ENCODE data around the gene OSBPL10. TPM values are rescaled to one million over a fixed set of nuclear protein-coding genes. Genes with fewer than 3 reads are reported as not detected.

The OSBPL10 gene
- total and polyA plus RNA-seq, 9 donors = 2.5 to 36.6 (median 10.6) TPM

DNA sequence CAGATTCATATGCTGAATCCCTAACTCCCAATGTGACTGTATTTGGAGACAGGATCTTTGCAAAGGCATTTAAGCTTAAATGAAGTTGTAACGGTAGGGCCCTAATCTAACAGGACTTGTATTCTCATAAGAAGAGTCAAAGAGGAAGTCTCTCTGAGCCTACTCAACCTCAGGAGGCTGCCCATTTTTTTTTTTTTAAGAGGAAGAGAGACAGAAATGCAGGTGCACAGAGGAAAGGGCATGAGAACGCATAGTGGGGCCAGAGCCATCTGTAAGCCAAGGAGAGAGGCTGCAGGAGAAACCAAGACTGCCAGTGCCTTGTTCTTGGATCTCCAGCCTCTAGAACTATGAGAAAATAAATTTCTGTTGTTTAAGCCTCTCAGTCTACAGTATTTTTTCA is 28.9 kb upstream of the OSBPL10 start:
- Histone ChIP-seq H3K9me3 (no peaks in the 10 kb centered on the region), H3K36me3 (no peaks in the 10 kb centered on the region), H3K27me3 (no peaks in the 10 kb centered on the region), H3K4me3 (no peak overlapping the region), H3K27ac (no peak overlapping the region), H3K4me1 (ENCODE audit: insufficient read depth) (no peaks in the 10 kb centered on the region)
- intact Hi-C loops (cut with DNase I) = no loop called here
- TF ChIP-seq EP300 (IDR thresholded peaks at IDR 0.05) (no peak), POLR2A (IDR thresholded peaks at IDR 0.05) (no peak)
- no peak for DNase-seq
- WGBS, 3 donors = 91 to 95% (median 95%) methylated on average over 2 of the region's 2 CpGs

DNA sequence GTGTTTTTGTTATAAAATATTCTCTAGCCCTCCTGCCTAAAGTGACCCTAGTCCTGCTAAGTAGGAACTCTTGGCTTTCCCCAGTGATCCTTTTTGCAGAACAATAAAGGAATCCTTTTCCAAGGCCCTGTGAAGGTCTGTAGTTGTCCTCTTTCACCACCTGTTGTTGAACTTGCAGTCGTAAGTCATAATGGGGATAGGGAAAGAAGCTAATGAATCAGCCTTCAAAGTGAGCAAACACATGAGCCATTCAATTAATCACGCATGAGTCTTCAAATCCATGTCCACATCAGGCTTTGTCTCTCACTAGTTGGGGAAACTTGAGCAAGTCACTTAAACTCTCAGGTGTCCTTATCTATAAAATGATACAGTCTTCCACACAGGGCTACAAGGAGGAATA is 28.0 kb upstream of the OSBPL10 start:
- H3K27me3 ChIP-seq = no peaks in the 10 kb centered on the region
- H3K9me3 ChIP-seq = no peaks in the 10 kb centered on the region
- no peaks in the 10 kb centered on the region for H3K36me3 ChIP-seq
- WGBS, 3 donors = 85 to 91% (median 91%) methylated on average over 2 of the region's 2 CpGs
- no peaks in the 10 kb centered on the region for H3K4me1 ChIP-seq (ENCODE audit: insufficient read depth)
- TF ChIP-seq EP300 (IDR thresholded peaks at IDR 0.05) (no peak), POLR2A (IDR thresholded peaks at IDR 0.05) (no peak)
- TF ChIP-seq, protein P1, sequence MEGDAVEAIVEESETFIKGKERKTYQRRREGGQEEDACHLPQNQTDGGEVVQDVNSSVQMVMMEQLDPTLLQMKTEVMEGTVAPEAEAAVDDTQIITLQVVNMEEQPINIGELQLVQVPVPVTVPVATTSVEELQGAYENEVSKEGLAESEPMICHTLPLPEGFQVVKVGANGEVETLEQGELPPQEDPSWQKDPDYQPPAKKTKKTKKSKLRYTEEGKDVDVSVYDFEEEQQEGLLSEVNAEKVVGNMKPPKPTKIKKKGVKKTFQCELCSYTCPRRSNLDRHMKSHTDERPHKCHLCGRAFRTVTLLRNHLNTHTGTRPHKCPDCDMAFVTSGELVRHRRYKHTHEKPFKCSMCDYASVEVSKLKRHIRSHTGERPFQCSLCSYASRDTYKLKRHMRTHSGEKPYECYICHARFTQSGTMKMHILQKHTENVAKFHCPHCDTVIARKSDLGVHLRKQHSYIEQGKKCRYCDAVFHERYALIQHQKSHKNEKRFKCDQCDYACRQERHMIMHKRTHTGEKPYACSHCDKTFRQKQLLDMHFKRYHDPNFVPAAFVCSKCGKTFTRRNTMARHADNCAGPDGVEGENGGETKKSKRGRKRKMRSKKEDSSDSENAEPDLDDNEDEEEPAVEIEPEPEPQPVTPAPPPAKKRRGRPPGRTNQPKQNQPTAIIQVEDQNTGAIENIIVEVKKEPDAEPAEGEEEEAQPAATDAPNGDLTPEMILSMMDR (IDR thresholded peaks at IDR 0.05) = no peak
- H3K27ac ChIP-seq = no peak overlapping the region
- no peak for DNase-seq
- no peak overlapping the region for H3K4me3 ChIP-seq
- intact Hi-C loops (cut with DNase I) = no loop called here

DNA sequence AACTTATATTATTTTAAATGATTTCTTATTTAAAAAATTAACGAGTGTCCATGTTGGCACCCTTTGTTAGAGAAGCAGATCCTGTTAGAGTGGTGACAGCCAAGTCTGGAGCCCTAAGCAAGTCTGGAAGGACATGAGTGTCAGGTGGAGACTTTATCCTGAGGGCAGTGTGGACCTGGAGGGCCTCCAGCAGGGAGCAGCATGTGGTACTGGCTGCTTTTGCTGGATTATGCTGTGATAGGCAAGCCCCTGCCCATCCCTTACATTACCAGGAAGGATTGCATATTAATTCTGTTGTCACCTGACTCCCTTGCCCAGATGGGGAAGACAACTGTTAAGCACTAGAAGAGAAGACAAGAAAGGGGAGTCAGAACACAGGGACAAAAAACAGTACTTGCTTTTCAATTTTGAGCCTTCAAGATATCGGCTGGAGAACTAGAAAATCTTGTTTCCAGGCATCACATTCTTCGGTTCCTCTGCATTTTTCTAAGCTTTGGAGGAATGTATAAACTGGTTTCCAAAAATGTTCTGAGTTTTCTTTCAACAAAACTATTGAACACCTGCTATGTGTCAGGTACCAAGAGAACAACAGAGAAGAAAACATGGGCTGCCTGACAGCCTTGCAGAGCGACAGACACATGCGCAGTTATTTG is 23.2 kb upstream of the OSBPL10 start:
- Histone ChIP-seq H3K27ac (no peak overlapping the region), H3K4me3 (no peak overlapping the region), H3K36me3 (no peaks in the 10 kb centered on the region), H3K27me3 (no peaks in the 10 kb centered on the region), H3K9me3 (no peaks in the 10 kb centered on the region), H3K4me1 (ENCODE audit: insufficient read depth) (no peaks in the 10 kb centered on the region)
- intact Hi-C loops (cut with DNase I) = no loop called here
- TF ChIP-seq EP300 (IDR thresholded peaks at IDR 0.05) (no peak), POLR2A (IDR thresholded peaks at IDR 0.05) (no peak)
- TF ChIP-seq, protein P1 (IDR thresholded peaks at IDR 0.05) = no peak
- DNase-seq = no peak
- whole genome bisulfite sequencing, 3 donors = 60 to 72% (median 67%) methylated on average over 5 of the region's 5 CpGs

DNA sequence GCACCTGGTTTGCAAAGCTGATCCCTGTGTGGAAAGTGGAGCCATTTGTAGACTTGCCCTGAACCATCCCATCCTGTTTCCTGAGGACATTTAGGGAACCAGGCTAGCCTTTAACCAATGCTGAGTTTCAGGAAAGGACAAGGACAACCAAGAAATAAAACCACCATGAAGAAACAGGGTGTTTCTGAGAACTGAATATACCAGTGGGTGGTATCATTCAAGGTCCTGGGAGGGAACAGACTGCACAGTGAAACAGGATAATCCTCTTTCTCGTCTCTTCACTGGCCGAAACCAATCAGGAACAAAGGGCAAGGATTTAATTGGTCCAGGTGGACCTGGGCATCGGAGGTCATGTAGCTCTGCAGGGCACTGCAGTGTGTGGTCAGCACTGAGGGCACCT is 22.3 kb upstream of the OSBPL10 start:
- H3K36me3 ChIP-seq = no peaks in the 10 kb centered on the region
- H3K27ac ChIP-seq = no peak overlapping the region
- no peak for DNase-seq
- H3K27me3 ChIP-seq = no peaks in the 10 kb centered on the region
- H3K9me3 ChIP-seq = no peaks in the 10 kb centered on the region
- 84 to 95% (median 92%) methylated on average over 3 of the region's 3 CpGs for WGBS, 3 donors
- no peak overlapping the region for H3K4me3 ChIP-seq
- TF ChIP-seq EP300 (IDR thresholded peaks at IDR 0.05) (no peak), POLR2A (IDR thresholded peaks at IDR 0.05) (no peak)
- TF ChIP-seq, protein P1 (IDR thresholded peaks at IDR 0.05) = no peak
- intact Hi-C loops (cut with DNase I) = no loop called here
- no peaks in the 10 kb centered on the region for H3K4me1 ChIP-seq (ENCODE audit: insufficient read depth)

DNA sequence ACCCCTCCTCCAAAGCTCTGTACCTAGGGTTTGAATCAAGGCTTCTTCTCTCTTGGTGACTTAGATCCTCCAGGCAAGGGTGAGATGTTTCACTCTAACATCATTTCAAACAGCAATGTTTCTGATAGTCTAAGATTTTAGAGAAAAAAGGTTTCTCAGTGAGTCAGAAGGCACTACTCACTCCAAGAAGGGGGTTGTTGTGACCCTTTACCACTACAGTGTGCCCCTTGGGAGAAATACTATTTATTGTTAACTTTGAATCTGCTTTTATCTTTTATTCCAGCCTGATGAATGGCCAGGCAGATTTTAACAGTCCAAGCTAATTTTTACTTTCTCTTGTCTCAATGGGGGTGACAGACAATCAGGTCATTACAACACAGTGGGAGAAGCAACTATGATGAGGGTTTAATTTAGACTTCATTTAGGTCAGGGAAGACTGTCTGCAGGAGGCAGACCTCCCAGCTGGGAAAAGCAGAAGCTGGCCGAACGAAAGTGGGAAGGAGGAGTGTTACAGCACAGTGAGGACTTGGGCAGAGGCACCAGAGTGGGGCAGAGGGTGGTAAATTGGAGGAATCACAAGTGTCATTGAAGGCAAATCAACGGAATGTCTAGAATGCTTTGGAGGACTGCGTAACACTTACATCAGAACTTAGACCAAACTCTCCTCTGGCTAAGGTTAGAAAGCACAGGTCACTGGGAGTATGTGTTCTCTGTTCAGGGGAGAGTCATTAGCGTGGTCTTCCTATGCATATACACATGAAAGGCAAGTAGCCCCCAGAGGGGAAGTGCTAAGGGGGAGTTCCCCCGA is 21.7 kb upstream of the OSBPL10 start:
- no peaks in the 10 kb centered on the region for H3K4me1 ChIP-seq (ENCODE audit: insufficient read depth)
- H3K9me3 ChIP-seq = no peaks in the 10 kb centered on the region
- TF ChIP-seq, protein P1 (IDR thresholded peaks at IDR 0.05) = no peak
- TF ChIP-seq EP300 (IDR thresholded peaks at IDR 0.05) (no peak), POLR2A (IDR thresholded peaks at IDR 0.05) (no peak)
- WGBS, 3 donors = 66 to 71% (median 67%) methylated on average over 6 of the region's 6 CpGs
- no peak overlapping the region for H3K27ac ChIP-seq
- no peak for DNase-seq
- no peaks in the 10 kb centered on the region for H3K27me3 ChIP-seq
- H3K36me3 ChIP-seq = no peaks in the 10 kb centered on the region
- intact Hi-C loops (cut with DNase I) = no loop called here
- H3K4me3 ChIP-seq = no peak overlapping the region

All from ovary (tissue), 9 donors.